K562 (cell line): ENCODE results near the gene ACBD4. TPM values are rescaled to one million over a fixed set of nuclear protein-coding genes. Genes with fewer than 3 reads are reported as not detected.

Experiments
- CTBP1 ChIP-seq: fragments of 450-650 bp; IDR thresholded peaks from 2 replicates; pipeline ENCODE4 v1.6.1; 2016; ENCODE audit warnings: borderline replicate concordance
- MTA3 ChIP-seq: fragments of 450-650 bp; formaldehyde crosslinking; IDR thresholded peaks from 2 replicates; pipeline ENCODE4 v1.6.1; 2017; ENCODE audit warnings: mild to moderate bottlenecking, borderline replicate concordance
- SMC3 ChIP-seq: conservative IDR thresholded peaks from 2 replicates; pipeline ENCODE4 v1.6.1; 2011; ENCODE audit warnings: low read depth, low read length, improper control_type of control experiment; ENCODE audit not compliant: insufficient read depth
- STAT5A ChIP-seq: IDR thresholded peaks from 2 replicates; pipeline ENCODE4 v1.6.1; 2012; ENCODE audit warnings: low read length, inconsistent platforms, borderline replicate concordance
- TBP ChIP-seq: optimal IDR thresholded peaks from 2 replicates; pipeline ENCODE3; 2011; ENCODE audit warnings: low read depth, low read length, improper control_type of control experiment
- ZBTB40 ChIP-seq, 2 experiments: fragments of 450-650 bp in 1 of 2; sonication (generic) in 1 of 2; formaldehyde crosslinking in 1 of 2; IDR thresholded peaks; 2 replicates each; pipeline versions ENCODE4 v1.7.1 to v1.9.0; 2016 to 2022; ENCODE audit warnings: inconsistent platforms in 1 of 2, mild to moderate bottlenecking in 1 of 2, missing genetic modification reagents in 1 of 2
- ZNF12 ChIP-seq: sonication (generic); formaldehyde crosslinking; IDR thresholded peaks from 2 replicates; pipeline ENCODE4 v1.4.0; 2020; ENCODE audit warnings: mild to moderate bottlenecking, missing genetic modification reagents
- polyA plus RNA-seq, 8 experiments: library from polyadenylated mRNA; depleted of rRNA in 4 of 8; stranded (reverse) in 5 of 8; unstranded in 3 of 8; fragments of >200 nt; fragmentation: Nextera tagmentation in 2 of 8; fragmentation: Illumina TruSeq in 1 of 8; extraction: Ambion mirVana in 2 of 8; extraction: Trizol in 1 of 8; gene quantifications; 2 replicates each; pipeline versions ENCODE4 v1.2.1 to v1.2.3, GENCODE V29; 2011 to 2014; ENCODE audit warnings: inconsistent platforms in 1 of 8, missing spikeins in 1 of 8
- total RNA-seq, 7 experiments: library from RNA; depleted of rRNA in 6 of 7; stranded (reverse); fragments of >200 nt in 6 of 7; fragmentation: Illumina TruSeq in 2 of 7; extraction: Trizol in 2 of 7; gene quantifications; 2 replicates each; pipeline versions ENCODE4 v1.2.1 to v1.2.3, GENCODE V29; 2011 to 2021; ENCODE audit warnings: low replicate concordance in 1 of 7
- TF ChIP-seq, protein P1 (sequence below), 2 experiments: fragments of 450-650 bp; conservative IDR thresholded peaks; 2 replicates each; pipeline ENCODE4 v1.6.1; 2017; ENCODE audit warnings: mild to moderate bottlenecking in 2 of 2, moderate library complexity in 2 of 2
- TF ChIP-seq, protein P2 (sequence below): sonication (generic); formaldehyde crosslinking; IDR thresholded peaks from 2 replicates; pipeline ENCODE4 v1.8.1; 2023; ENCODE audit warnings: mild to moderate bottlenecking, missing genetic modification reagents

The ACBD4 gene
- total and polyA plus RNA-seq, 9 of the 15 experiments (the other 6 are each of a cell fraction or from before 2014, with no cell fraction given), result 0.14 to 6.9 (median 4.6) TPM

DNA sequence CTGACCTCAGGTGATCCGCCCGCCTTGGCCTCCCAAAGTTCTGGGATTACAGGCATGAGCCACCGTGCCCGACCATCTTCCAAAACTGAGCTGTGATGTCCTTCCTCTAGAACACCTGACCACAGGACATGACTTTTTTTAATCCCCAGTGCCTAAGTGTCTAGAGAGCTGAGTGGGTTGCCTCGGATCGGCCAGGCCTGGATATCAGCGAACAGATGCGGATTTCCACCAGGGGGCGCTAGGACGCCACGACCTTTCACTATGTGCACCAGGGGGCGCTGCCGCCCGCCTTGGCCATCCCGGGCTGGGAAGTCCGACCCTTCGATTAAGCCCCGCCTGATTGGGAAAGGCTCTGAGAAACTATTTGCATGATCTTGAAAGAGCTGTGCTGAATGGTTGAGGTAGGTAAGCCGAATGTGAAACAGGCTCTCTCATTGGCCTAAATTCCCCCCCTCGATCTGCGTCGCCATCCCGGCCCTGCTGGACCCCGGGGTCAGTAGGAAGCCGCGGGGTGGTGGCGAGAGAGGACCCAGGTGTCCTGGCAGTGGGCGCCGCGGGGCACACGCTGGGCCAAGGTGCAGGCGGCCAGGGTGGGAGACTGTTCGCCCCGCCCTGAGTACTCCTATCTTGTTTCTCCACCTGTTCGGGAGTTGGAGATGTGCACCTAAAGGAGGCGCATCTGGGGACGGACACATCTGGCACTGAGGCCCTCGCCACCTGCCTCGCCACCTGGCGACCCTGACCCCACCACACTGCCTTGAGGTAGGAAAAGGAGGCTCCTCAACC is at the start of gene ACBD4 (continued):
- peak; percentile 40; the same call in 1 of the 2 replicates for TF ChIP-seq ZBTB40 (IDR thresholded peaks at IDR 0.05)
- no peak for TF ChIP-seq ZBTB40 (CRISPR knock-in tag; IDR thresholded peaks at IDR 0.05)
- peak; percentile 89; the same call in 1 of the 2 replicates for TF ChIP-seq MTA3
- TF ChIP-seq, protein P1, sequence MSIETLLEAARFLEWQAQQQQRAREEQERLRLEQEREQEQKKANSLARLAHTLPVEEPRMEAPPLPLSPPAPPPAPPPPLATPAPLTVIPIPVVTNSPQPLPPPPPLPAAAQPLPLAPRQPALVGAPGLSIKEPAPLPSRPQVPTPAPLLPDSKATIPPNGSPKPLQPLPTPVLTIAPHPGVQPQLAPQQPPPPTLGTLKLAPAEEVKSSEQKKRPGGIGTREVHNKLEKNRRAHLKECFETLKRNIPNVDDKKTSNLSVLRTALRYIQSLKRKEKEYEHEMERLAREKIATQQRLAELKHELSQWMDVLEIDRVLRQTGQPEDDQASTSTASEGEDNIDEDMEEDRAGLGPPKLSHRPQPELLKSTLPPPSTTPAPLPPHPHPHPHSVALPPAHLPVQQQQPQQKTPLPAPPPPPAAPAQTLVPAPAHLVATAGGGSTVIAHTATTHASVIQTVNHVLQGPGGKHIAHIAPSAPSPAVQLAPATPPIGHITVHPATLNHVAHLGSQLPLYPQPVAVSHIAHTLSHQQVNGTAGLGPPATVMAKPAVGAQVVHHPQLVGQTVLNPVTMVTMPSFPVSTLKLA (conservative IDR thresholded peaks at IDR 0.05), result peak in 1 of 2 experiments; percentile 52; a peak in 1 of 4 replicates
- peak; percentile 99 for TF ChIP-seq SMC3
- peak; percentile 64; the same call in 1 of the 2 replicates for TF ChIP-seq ZNF12 (CRISPR knock-in tag)
- TF ChIP-seq TBP, result peak; percentile 19
- TF ChIP-seq, protein P2, sequence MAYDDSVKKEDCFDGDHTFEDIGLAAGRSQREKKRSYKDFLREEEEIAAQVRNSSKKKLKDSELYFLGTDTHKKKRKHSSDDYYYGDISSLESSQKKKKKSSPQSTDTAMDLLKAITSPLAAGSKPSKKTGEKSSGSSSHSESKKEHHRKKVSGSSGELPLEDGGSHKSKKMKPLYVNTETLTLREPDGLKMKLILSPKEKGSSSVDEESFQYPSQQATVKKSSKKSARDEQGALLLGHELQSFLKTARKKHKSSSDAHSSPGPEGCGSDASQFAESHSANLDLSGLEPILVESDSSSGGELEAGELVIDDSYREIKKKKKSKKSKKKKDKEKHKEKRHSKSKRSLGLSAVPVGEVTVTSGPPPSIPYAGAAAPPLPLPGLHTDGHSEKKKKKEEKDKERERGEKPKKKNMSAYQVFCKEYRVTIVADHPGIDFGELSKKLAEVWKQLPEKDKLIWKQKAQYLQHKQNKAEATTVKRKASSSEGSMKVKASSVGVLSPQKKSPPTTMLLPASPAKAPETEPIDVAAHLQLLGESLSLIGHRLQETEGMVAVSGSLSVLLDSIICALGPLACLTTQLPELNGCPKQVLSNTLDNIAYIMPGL, result peak; percentile 74; the same call in 1 of the 2 replicates
- peak; percentile 57; the same call in 1 of the 2 replicates for TF ChIP-seq STAT5A
- peak; percentile 92 for TF ChIP-seq CTBP1
